GM18507 (cell line): ENCODE measurements around the gene DNAAF6.

Experiments used
- DNase-seq: peaks from one replicate; pipeline ENCODE4 v3.0.0; 2011; ENCODE audit warnings: low read depth; ENCODE audit not compliant: insufficient read length; ENCODE audit errors: extremely low spot score
- FAIRE-seq: peaks from 2 replicates; lab custom pipeline; 2011; peaks lifted over from hg19 to GRCh38; lab: Jason Lieb, UNC

DNAAF6 gene

GRCh38 chrX:107288676-107289075 is 82.3 kb downstream of the DNAAF6 start:
- FAIRE-seq (no peak), DNase-seq (no peak)

DNA sequence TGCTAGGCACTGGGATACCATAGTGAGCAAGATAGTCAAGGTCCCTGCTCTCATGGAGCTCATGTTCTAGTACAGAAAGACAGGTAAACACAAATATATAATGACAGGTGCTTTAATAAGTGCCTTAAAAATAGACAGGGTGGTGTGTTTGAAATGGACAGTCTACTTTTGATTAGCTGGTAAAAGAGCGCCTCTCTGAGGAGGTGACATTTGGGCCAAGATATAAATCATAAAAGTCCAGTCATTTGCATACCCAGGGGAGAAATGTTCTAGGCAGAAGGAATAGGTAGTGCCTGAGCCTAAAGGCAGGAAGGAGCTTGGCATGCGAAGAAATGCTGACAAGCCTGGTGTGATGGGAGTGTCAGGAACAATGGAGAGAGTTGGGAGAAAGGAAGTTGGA is 83.6 kb downstream of the DNAAF6 start:
- DNase-seq: no peak
- FAIRE-seq: no peak

DNA sequence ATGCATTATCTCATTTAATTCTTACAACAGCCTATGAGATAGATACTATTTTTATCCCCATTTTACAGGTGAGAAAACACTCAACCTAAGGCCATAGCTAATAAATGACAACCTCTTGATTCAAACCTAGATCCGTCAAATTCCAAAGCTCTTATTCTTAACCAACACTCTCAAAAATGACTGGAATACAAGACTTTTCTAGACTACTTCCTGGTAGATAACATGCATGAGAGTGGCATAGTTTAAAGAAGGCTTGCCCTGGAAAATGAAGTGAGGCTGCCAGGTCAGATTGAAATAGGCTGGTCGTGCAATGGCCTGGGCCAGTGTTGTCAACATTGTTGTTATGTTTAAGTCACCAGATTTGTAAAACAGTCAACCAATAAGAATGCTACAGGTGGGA is 86.6 kb downstream of the DNAAF6 start:
- FAIRE-seq: no peak

More for the DNA sequence above, 86.6 kb downstream of the DNAAF6 start:
- DNase-seq: no peak
